Measurements from ENCODE around the gene ZYG11A.

DNA sequence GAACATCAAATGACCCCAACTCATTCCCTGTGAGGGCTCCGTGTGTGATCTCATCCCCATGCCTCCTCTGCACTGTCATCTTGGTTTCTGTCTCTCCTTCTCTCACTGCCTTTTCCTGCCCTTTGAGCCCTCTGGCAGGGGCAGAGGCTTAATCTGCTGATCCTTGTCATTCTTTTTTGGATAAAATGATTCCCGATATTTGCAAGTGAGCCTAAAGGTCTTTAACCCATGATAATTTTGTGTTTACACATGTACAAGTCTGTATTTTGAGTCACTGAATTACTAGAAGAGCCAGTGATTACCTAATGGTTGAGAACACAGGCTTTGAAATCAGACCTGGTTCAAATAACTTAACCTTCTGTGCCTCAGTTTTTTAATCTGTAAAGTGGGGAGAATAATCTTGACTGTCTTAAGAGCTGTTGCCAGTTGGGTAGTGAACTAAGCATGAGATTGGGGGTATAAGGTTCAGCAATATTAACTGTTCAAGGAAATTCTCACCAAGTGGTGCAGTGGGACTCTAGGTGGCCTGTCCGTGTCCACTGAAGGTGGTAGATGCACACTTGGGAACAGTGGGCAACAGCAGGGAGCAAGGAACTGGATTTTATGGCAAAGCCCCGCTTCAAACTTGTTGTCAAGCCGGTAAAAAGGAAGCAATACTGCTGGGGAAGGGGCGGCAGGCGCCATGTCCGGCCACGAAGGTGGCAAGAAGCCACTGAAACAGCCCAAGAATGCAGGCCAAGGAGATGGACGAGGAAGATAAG lies 77.3 kb downstream of the ZYG11A start:
- TF ChIP-seq POLR2A (IDR thresholded peaks at IDR 0.05) = no peak
- no peak for TF ChIP-seq EP300 (IDR thresholded peaks at IDR 0.05)
